IMR-90 (cell line): Measurements from ENCODE around the gene ANGPT4. TPM values are rescaled to one million over a fixed set of nuclear protein-coding genes. Genes with fewer than 3 reads are reported as not detected.

Experiments
- ATAC-seq: fragments of 200-7000 bp; cut with Tn5 transposase; 2 replicates; pipeline ENCODE4 v1.9.1; 2020; ENCODE audit warnings: low read depth, mild to moderate bottlenecking, moderate library complexity
- BruUV-seq: library from RNA; stranded (reverse); fragments of 400-500 nt; replicated peaks from 2 replicates; lab custom pipeline; 2021; lab: Mats Ljungman, UMichigan
- CTCF ChIA-PET: fragments of 300-600 bp; formaldehyde crosslinking; extraction: SDS; loops from one replicate; lab custom pipeline; 2021; ENCODE audit warnings: antibody characterized with exemption; lab: Yijun Ruan, JAX
- POLR2A ChIA-PET: fragments of 300-600 bp; sonication (Branson Sonifier 250); formaldehyde crosslinking; loops from one replicate; lab custom pipeline; 2022; ENCODE audit warnings: antibody characterized with exemption; ENCODE audit not compliant: unreplicated experiment; lab: Charles Lee
- DNase-seq: peaks from one replicate; pipeline ENCODE4 v3.0.0; 2013
- H2AFZ ChIP-seq: replicated peaks from 2 replicates; pipeline ENCODE3; 2013; ENCODE audit warnings: low read length, mild to moderate bottlenecking; ENCODE audit not compliant: poor library complexity
- H2AK5ac ChIP-seq: 2 replicates; pipeline ENCODE4 v1.6.1; 2013; ENCODE audit warnings: low read depth, low read length, inconsistent platforms
- H2AK9ac ChIP-seq: replicated peaks from 2 replicates; pipeline ENCODE3; 2013; ENCODE audit warnings: mild to moderate bottlenecking, low read depth, low read length, moderate library complexity; ENCODE audit not compliant: poor library complexity
- H2BK120ac ChIP-seq: 2 replicates; pipeline ENCODE4 v1.6.1; 2013; ENCODE audit warnings: low read depth, low read length, inconsistent platforms
- H2BK15ac ChIP-seq: 3 replicates; pipeline ENCODE4 v1.6.1; 2013; ENCODE audit warnings: low read depth, low read length, inconsistent platforms
- H2BK20ac ChIP-seq: 2 replicates; pipeline ENCODE4 v1.6.1; 2013; ENCODE audit warnings: low read depth, mild to moderate bottlenecking, inconsistent platforms, low read length, moderate library complexity
- H2BK5ac ChIP-seq: 2 replicates; pipeline ENCODE4 v1.6.1; 2013; ENCODE audit warnings: mild to moderate bottlenecking, low read depth, low read length, inconsistent platforms; ENCODE audit not compliant: poor library complexity, severe bottlenecking
- H3K14ac ChIP-seq: replicated peaks from 2 replicates; pipeline ENCODE4 v1.6.1; 2013; ENCODE audit warnings: low read depth, low read length, inconsistent platforms
- H3K18ac ChIP-seq: 2 replicates; pipeline ENCODE4 v1.6.1; 2013; ENCODE audit warnings: low read depth, low read length, control low read depth
- H3K23ac ChIP-seq: 2 replicates; pipeline ENCODE4 v1.6.1; 2013; ENCODE audit warnings: low read depth, low read length, inconsistent platforms
- H3K27ac ChIP-seq: 2 replicates; pipeline ENCODE4 v1.5.1; 2013; ENCODE audit warnings: mild to moderate bottlenecking, control low read depth, low read length; ENCODE audit not compliant: insufficient read depth
- H3K27me3 ChIP-seq: 2 replicates; pipeline ENCODE4 v1.6.1; 2013; ENCODE audit warnings: low read length; ENCODE audit not compliant: control insufficient read depth, insufficient read depth
- H3K36me3 ChIP-seq: 2 replicates; pipeline ENCODE4 v1.6.1; 2013; ENCODE audit warnings: low read length, mixed read lengths; ENCODE audit not compliant: control insufficient read depth, insufficient read depth
- H3K4ac ChIP-seq: 2 replicates; pipeline ENCODE4 v1.6.1; 2013; ENCODE audit warnings: low read depth, low read length, inconsistent platforms
- H3K4me1 ChIP-seq: 2 replicates; pipeline ENCODE4 v1.6.1; 2013; ENCODE audit warnings: low read length, mixed read lengths; ENCODE audit not compliant: control insufficient read depth, insufficient read depth
- H3K4me2 ChIP-seq: 2 replicates; pipeline ENCODE4 v1.6.1; 2013; ENCODE audit warnings: low read depth, mild to moderate bottlenecking, control low read depth, low read length, moderate library complexity
- H3K4me3 ChIP-seq: 2 replicates; pipeline ENCODE4 v1.5.1; 2013; ENCODE audit warnings: low read depth, mild to moderate bottlenecking, control low read depth, low read length, moderate library complexity; ENCODE audit not compliant: insufficient read depth
- H3K56ac ChIP-seq: 2 replicates; pipeline ENCODE4 v1.6.1; 2013; ENCODE audit warnings: low read length, inconsistent platforms; ENCODE audit not compliant: insufficient read depth; ENCODE audit errors: extremely low read depth
- H3K79me1 ChIP-seq, 2 experiments: 2 replicates each; pipeline ENCODE4 v1.6.1; 2013; ENCODE audit warnings: low read length in 2 of 2, inconsistent platforms in 1 of 2, low read depth in 1 of 2
- H3K9ac ChIP-seq: 2 replicates; pipeline ENCODE4 v1.6.1; 2013; ENCODE audit warnings: low read depth, low read length, control low read depth
- H3K9me1 ChIP-seq: 2 replicates; pipeline ENCODE4 v1.6.1; 2013; ENCODE audit warnings: low read length, inconsistent platforms; ENCODE audit not compliant: insufficient read depth
- H3K9me3 ChIP-seq: 2 replicates; pipeline ENCODE4 v1.6.1; 2013; ENCODE audit warnings: low read length; ENCODE audit not compliant: control insufficient read depth, insufficient read depth
- H4K20me1 ChIP-seq: 2 replicates; pipeline ENCODE4 v1.6.1; 2013; ENCODE audit warnings: low read length, inconsistent platforms; ENCODE audit not compliant: insufficient read depth
- H4K5ac ChIP-seq: 2 replicates; pipeline ENCODE4 v1.6.1; 2013; ENCODE audit warnings: mild to moderate bottlenecking, low read depth, low read length, control low read depth
- H4K8ac ChIP-seq, 2 experiments: 2 replicates each; pipeline ENCODE4 v1.6.1; 2013; ENCODE audit warnings: low read depth in 2 of 2, low read length in 2 of 2, control low read depth in 1 of 2, inconsistent platforms in 1 of 2
- H4K91ac ChIP-seq: 2 replicates; pipeline ENCODE4 v1.6.1; 2013; ENCODE audit warnings: low read depth, low read length, inconsistent platforms; ENCODE audit not compliant: insufficient read depth
- BHLHE40 ChIP-seq: fragments of 150-350 bp; IDR thresholded peaks from 2 replicates; pipeline ENCODE4 v1.6.1; 2016; ENCODE audit warnings: mild to moderate bottlenecking, low read depth, low read length
- CEBPB ChIP-seq: IDR thresholded peaks from 2 replicates; pipeline ENCODE4 v1.6.1; 2012; ENCODE audit warnings: low read depth, low read length, improper control_type of control experiment
- CHD1 ChIP-seq: IDR thresholded peaks from 2 replicates; pipeline ENCODE4 v1.6.1; 2012; ENCODE audit warnings: low read depth, low read length, improper control_type of control experiment
- CTCF ChIP-seq: conservative IDR thresholded peaks from 2 replicates; pipeline ENCODE4 v1.5.1; 2012; ENCODE audit warnings: mild to moderate bottlenecking, low read depth, low read length, improper control_type of control experiment
- ELK1 ChIP-seq: fragments of 150-350 bp; IDR thresholded peaks from 2 replicates; pipeline ENCODE4 v1.6.1; 2016; ENCODE audit warnings: low read depth, mild to moderate bottlenecking, low read length, moderate library complexity, borderline replicate concordance
- FOS ChIP-seq: fragments of 150-350 bp; IDR thresholded peaks from 2 replicates; pipeline ENCODE4 v1.6.1; 2016; ENCODE audit warnings: low read depth, low read length
- MAFK ChIP-seq: IDR thresholded peaks from 2 replicates; pipeline ENCODE4 v1.6.1; 2012; ENCODE audit warnings: low read depth, low read length, improper control_type of control experiment
- MAZ ChIP-seq: IDR thresholded peaks from 2 replicates; pipeline ENCODE4 v1.6.1; 2012; ENCODE audit warnings: low read depth, mild to moderate bottlenecking, low read length, improper control_type of control experiment, moderate library complexity, borderline replicate concordance
- MXI1 ChIP-seq: IDR thresholded peaks from 2 replicates; pipeline ENCODE4 v1.6.1; 2012; ENCODE audit warnings: low read depth, mild to moderate bottlenecking, low read length, moderate library complexity, borderline replicate concordance
- NFE2L2 ChIP-seq: fragments of 150-350 bp; IDR thresholded peaks from 2 replicates; pipeline ENCODE4 v1.6.1; 2016; ENCODE audit warnings: low read depth, mild to moderate bottlenecking, low read length
- POLR2A ChIP-seq: IDR thresholded peaks from 2 replicates; pipeline ENCODE4 v1.6.1; 2012; ENCODE audit warnings: mild to moderate bottlenecking, low read depth, low read length
- RAD21 ChIP-seq: IDR thresholded peaks from 2 replicates; pipeline ENCODE4 v1.6.1; 2012; ENCODE audit warnings: low read length, improper control_type of control experiment
- RCOR1 ChIP-seq: IDR thresholded peaks from 2 replicates; pipeline ENCODE4 v1.6.1; 2012; ENCODE audit warnings: mild to moderate bottlenecking, low read length, improper control_type of control experiment; ENCODE audit not compliant: insufficient replicate concordance
- RFX5 ChIP-seq: IDR thresholded peaks from 2 replicates; pipeline ENCODE4 v1.8.0; 2012; ENCODE audit warnings: low read depth, mild to moderate bottlenecking, low read length, moderate library complexity
- SMC3 ChIP-seq: fragments of 150-350 bp; IDR thresholded peaks from 2 replicates; pipeline ENCODE4 v1.6.1; 2016; ENCODE audit warnings: low read depth, mild to moderate bottlenecking, antibody characterized with exemption, low read length, moderate library complexity
- WGBS, 2 experiments: methylation state at CpG; one replicate each; pipeline versions ENCODE4 v1.1.5 to v1.1.7; 2013; ENCODE audit warnings: missing lambda C conversion rate in 2 of 2; ENCODE audit not compliant: insufficient read length in 1 of 2; ENCODE audit errors: extremely low coverage in 2 of 2; 5-methylcytosine and 5-hydroxymethylcytosine counted together
- dilution Hi-C: fragments of 300-500 bp; cut with HindIII; formaldehyde crosslinking; loops from one replicate; pipeline ENCODE4 v1.14.3; 2018; ENCODE audit warnings: low sequenced_read_pairs; ENCODE audit not compliant: unreplicated experiment
- in situ Hi-C: fragments of 300-500 bp; cut with MboI; formaldehyde crosslinking; loops from 3 replicates; pipeline ENCODE4 v1.14.3; 2019; ENCODE audit warnings: low sequenced_read_pairs, inconsistent platforms, mixed read lengths
- intact Hi-C: fragments of 100-400 bp; cut with micrococcal nuclease; formaldehyde crosslinking; loops from 2 replicates; pipeline ENCODE4 v1.10.0; 2022
- polyA plus RNA-seq, 3 experiments: library from polyadenylated mRNA; depleted of rRNA; stranded (reverse); fragments of >200 nt; gene quantifications; 2 replicates each; pipeline ENCODE4 v1.2.3, GENCODE V29; 2012; ENCODE audit warnings: low replicate concordance in 1 of 3
- total RNA-seq: library from RNA; depleted of rRNA; stranded (reverse); fragments of >200 nt; gene quantifications from 2 replicates; pipeline ENCODE4 v1.2.3, GENCODE V29; 2012
- TF ChIP-seq, protein P1 (sequence below): fragments of 150-350 bp; IDR thresholded peaks from 2 replicates; pipeline ENCODE4 v1.6.1; 2017; ENCODE audit warnings: mild to moderate bottlenecking, antibody characterized with exemption, low read length, low read depth

ANGPT4 gene
- total and polyA plus RNA-seq, 2 of the 4 experiments (the other 2 are of a cell fraction), result not detected

DNA sequence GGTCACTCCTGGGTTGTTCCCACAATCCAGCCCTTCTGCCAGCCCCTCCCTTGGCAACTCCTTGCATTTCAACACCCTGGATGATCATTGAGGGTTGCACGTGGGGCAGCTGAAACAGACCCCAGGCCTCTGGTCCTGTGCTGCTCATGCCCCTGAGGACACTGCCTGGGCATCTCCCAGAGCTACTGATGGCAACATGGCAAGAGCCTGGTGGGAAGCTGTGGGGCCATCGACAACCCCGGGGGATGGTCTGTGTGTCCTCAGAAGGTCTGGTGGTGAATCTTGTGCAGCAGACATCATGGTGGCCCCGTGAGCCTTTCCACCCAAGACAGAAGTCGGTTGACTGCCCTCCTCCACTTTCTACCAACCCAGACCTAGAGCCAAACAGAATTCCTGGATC is 4.9 kb upstream of the ANGPT4 start:
- TF ChIP-seq MXI1, result no peak
- no peak for TF ChIP-seq CTCF
- TF ChIP-seq, protein P1, sequence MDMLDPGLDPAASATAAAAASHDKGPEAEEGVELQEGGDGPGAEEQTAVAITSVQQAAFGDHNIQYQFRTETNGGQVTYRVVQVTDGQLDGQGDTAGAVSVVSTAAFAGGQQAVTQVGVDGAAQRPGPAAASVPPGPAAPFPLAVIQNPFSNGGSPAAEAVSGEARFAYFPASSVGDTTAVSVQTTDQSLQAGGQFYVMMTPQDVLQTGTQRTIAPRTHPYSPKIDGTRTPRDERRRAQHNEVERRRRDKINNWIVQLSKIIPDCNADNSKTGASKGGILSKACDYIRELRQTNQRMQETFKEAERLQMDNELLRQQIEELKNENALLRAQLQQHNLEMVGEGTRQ, result no peak
- TF ChIP-seq NFE2L2, result no peak
- no peak for TF ChIP-seq RFX5
- no peak for TF ChIP-seq BHLHE40
- no peak for TF ChIP-seq FOS
- no peak for TF ChIP-seq SMC3
- no peak for TF ChIP-seq POLR2A
- TF ChIP-seq RCOR1, result no peak
- TF ChIP-seq RAD21, result no peak
- TF ChIP-seq CHD1, result no peak
- TF ChIP-seq MAFK, result no peak
- no peak for TF ChIP-seq CEBPB
- TF ChIP-seq MAZ, result no peak
- TF ChIP-seq ELK1, result no peak
- in situ Hi-C loops (no loop called here), dilution Hi-C loops (no loop called here), intact Hi-C loops (no loop called here)
- H3K18ac ChIP-seq, result no peak overlapping the region
- ChIA-PET POLR2A (no interaction called here), CTCF (no interaction called here)
- H3K4me2 ChIP-seq, result no peak overlapping the region
- no peaks in the 10 kb centered on the region for H3K9me3 ChIP-seq
- no peaks in the 10 kb centered on the region for H3K36me3 ChIP-seq
- no peaks in the 10 kb centered on the region for H4K20me1 ChIP-seq
- H3K4me1 ChIP-seq, result peaks cover 3% of the 10 kb centered on the region; the same call in 1 of the 2 replicates
- H3K27me3 ChIP-seq, result peaks cover 10% of the 10 kb centered on the region; the same call in 1 of the 2 replicates
- H3K4ac ChIP-seq, result no peak overlapping the region
- H3K56ac ChIP-seq, result no peak overlapping the region
- H3K27ac ChIP-seq, result no peak overlapping the region
- DNase-seq (no peak), ATAC-seq (no peak)
- no peak overlapping the region for H2AK9ac ChIP-seq
- H4K91ac ChIP-seq, result no peak overlapping the region
- no peak overlapping the region for H3K9ac ChIP-seq
- no peak overlapping the region for H2BK20ac ChIP-seq
- H3K14ac ChIP-seq, result no peak overlapping the region
- H2BK120ac ChIP-seq, result no peak overlapping the region
- H3K23ac ChIP-seq, result no peak overlapping the region
- no TSS peak for BruUV-seq
- no peaks in the 10 kb centered on the region for H3K9me1 ChIP-seq
- H4K5ac ChIP-seq, result no peak overlapping the region
- H2BK15ac ChIP-seq, result no peak overlapping the region
- no peaks in the 10 kb centered on the region for H3K79me1 ChIP-seq
- no peak overlapping the region for H4K8ac ChIP-seq
- no peak overlapping the region for H3K4me3 ChIP-seq
- no peak overlapping the region for H2BK5ac ChIP-seq
- no peak overlapping the region for H2AK5ac ChIP-seq
- 20% methylated on average over 1 of the region's 5 CpGs; no CpG with 5 or more reads in 1 of the 2 experiments for WGBS, 2 experiments
- H2AFZ ChIP-seq, result no peak overlapping the region
